Liver (tissue), 9 donors: ENCODE measurements around the gene SYS1. TPM values are rescaled to one million over a fixed set of nuclear protein-coding genes. Genes with fewer than 3 reads are reported as not detected.

Experiments
- DNase-seq: peaks from one replicate; pipeline ENCODE4 v3.0.0-alpha.2; 2017; ENCODE audit warnings: low spot score
- H3K27ac ChIP-seq, 2 donors: one replicate each; pipeline ENCODE4 v1.7.0; 2013; ENCODE audit warnings: inconsistent platforms in 2 of 2, low read length in 2 of 2, control low read depth in 1 of 2, low read depth in 1 of 2, mild to moderate bottlenecking in 1 of 2
- H3K27me3 ChIP-seq, 4 donors: one replicate each; pipeline versions ENCODE4 v1.6.1 to v1.7.0; 2013; ENCODE audit warnings: low read length in 3 of 4, inconsistent platforms in 1 of 4, mild to moderate bottlenecking in 1 of 4, moderate library complexity in 1 of 4; ENCODE audit not compliant: control insufficient read depth in 4 of 4, insufficient read depth in 4 of 4
- H3K36me3 ChIP-seq, 4 donors: one replicate each; pipeline versions ENCODE4 v1.6.1 to v1.7.0; 2013; ENCODE audit warnings: low read length in 3 of 4, mild to moderate bottlenecking in 3 of 4, low read depth in 1 of 4, moderate library complexity in 1 of 4; ENCODE audit not compliant: control insufficient read depth in 4 of 4, insufficient read depth in 3 of 4
- H3K4me1 ChIP-seq, 4 donors: one replicate each; pipeline versions ENCODE4 v1.6.1 to v1.7.0; 2013; ENCODE audit warnings: low read length in 3 of 4, mild to moderate bottlenecking in 3 of 4, moderate library complexity in 1 of 4; ENCODE audit not compliant: control insufficient read depth in 4 of 4, insufficient read depth in 4 of 4
- H3K4me3 ChIP-seq, 3 donors: one replicate each; pipeline versions ENCODE4 v1.6.1 to v1.7.0; 2013; ENCODE audit warnings: low read length in 3 of 3, control low read depth in 1 of 3, low read depth in 1 of 3, mild to moderate bottlenecking in 1 of 3
- H3K9ac ChIP-seq, 2 donors: one replicate each; pipeline ENCODE4 v1.7.0; 2013; ENCODE audit warnings: low read length in 2 of 2, mild to moderate bottlenecking in 2 of 2, moderate library complexity in 2 of 2, control low read depth in 1 of 2, low read depth in 1 of 2
- H3K9me3 ChIP-seq, 4 donors: one replicate each; pipeline versions ENCODE4 v1.6.1 to v1.7.0; 2013; ENCODE audit warnings: low read length in 3 of 4; ENCODE audit not compliant: control insufficient read depth in 4 of 4
- CTCF ChIP-seq: fragments of 150-350 bp; IDR thresholded peaks from 2 replicates; pipeline ENCODE4 v1.5.1; 2017; ENCODE audit warnings: improper control_type of control experiment, low read depth, low read length; ENCODE audit not compliant: missing input control
- EGR1 ChIP-seq, 2 donors: IDR thresholded peaks; 2 replicates each; pipeline ENCODE4 v1.6.1; 2016 to 2018; ENCODE audit warnings: antibody characterized with exemption in 2 of 2, low read depth in 2 of 2
- GABPA ChIP-seq, 2 donors: IDR thresholded peaks in 1 of 2; conservative IDR thresholded peaks in 1 of 2; 2 replicates each; pipeline ENCODE4 v1.6.1; 2016; ENCODE audit warnings: antibody characterized with exemption in 2 of 2, mild to moderate bottlenecking in 1 of 2, moderate library complexity in 1 of 2
- HNF4A ChIP-seq, 2 donors: conservative IDR thresholded peaks; 2 replicates each; pipeline ENCODE4 v1.6.1; 2016; ENCODE audit warnings: antibody characterized with exemption in 2 of 2, mild to moderate bottlenecking in 2 of 2
- HNF4G ChIP-seq: IDR thresholded peaks from 2 replicates; pipeline ENCODE4 v1.6.1; 2016; ENCODE audit warnings: antibody characterized with exemption
- MAX ChIP-seq: IDR thresholded peaks from 2 replicates; pipeline ENCODE4 v1.6.1; 2016; ENCODE audit warnings: antibody characterized with exemption
- NR2F2 ChIP-seq: IDR thresholded peaks from 2 replicates; pipeline ENCODE4 v1.6.1; 2016; ENCODE audit warnings: antibody characterized with exemption
- RAD21 ChIP-seq, 2 donors: IDR thresholded peaks; 2 replicates each; pipeline ENCODE4 v1.6.1; 2016; ENCODE audit warnings: antibody characterized with exemption in 2 of 2, mild to moderate bottlenecking in 2 of 2
- RXRA ChIP-seq, 2 donors: IDR thresholded peaks; 2 replicates each; pipeline ENCODE4 v1.6.1; 2017 to 2018; ENCODE audit warnings: antibody characterized with exemption in 2 of 2, mild to moderate bottlenecking in 1 of 2
- SP1 ChIP-seq: IDR thresholded peaks from 2 replicates; pipeline ENCODE4 v1.6.1; 2018; ENCODE audit warnings: antibody characterized with exemption, mild to moderate bottlenecking
- TAF1 ChIP-seq: conservative IDR thresholded peaks from 2 replicates; pipeline ENCODE4 v1.6.1; 2016; ENCODE audit warnings: antibody characterized with exemption, mild to moderate bottlenecking
- YY1 ChIP-seq: IDR thresholded peaks from 2 replicates; pipeline ENCODE4 v1.6.1; 2016; ENCODE audit warnings: antibody characterized with exemption, mild to moderate bottlenecking
- WGBS: extraction: QIAGEN DNeasy Blood & Tissue Kit; methylation state at CpG from one replicate; pipeline ENCODE4 v1.1.7; 2013; 5-methylcytosine and 5-hydroxymethylcytosine counted together
- polyA plus RNA-seq, 2 donors: library from polyadenylated mRNA; stranded (reverse) in 1 of 2; unstranded in 1 of 2; fragments of 200-250 nt in 1 of 2; fragments of >200 nt in 1 of 2; fragmentation: Nextera tagmentation in 1 of 2; extraction: Ambion mirVana in 1 of 2; gene quantifications; one replicate each; pipeline versions ENCODE4 v1.2.1 to v1.2.3, GENCODE V29; 2013 to 2015
- total RNA-seq, 2 donors: library from RNA; depleted of rRNA; stranded (reverse); fragments of >200 nt; gene quantifications; one replicate each; pipeline ENCODE4 v1.2.3, GENCODE V29; 2014
- TF ChIP-seq, protein P1 (sequence below): IDR thresholded peaks from 2 replicates; pipeline ENCODE4 v1.6.1; 2016; ENCODE audit warnings: antibody characterized with exemption, mild to moderate bottlenecking
- donor health status: healthy.
- donor health status: healthy.
- donor health status: healthy.
- donor health status: healthy.
- donor health status: healthy.

The SYS1 gene
- total and polyA plus RNA-seq, 4 donors = 15.0 to 37.8 (median 28.1) TPM

GRCh38 chr20:45392733-45393132 lies 29.8 kb downstream of the SYS1 start:
- Histone ChIP-seq H3K27me3 (no peaks in the 10 kb centered on the region), H3K27ac (no peak overlapping the region), H3K9ac (no peak overlapping the region), H3K36me3 (no peaks in the 10 kb centered on the region), H3K4me3 (no peak overlapping the region), H3K4me1 (no peaks in the 10 kb centered on the region), H3K9me3 (no peaks in the 10 kb centered on the region)
- DNase-seq = no peak
- 86% methylated on average over 3 of the region's 3 CpGs for WGBS
- TF ChIP-seq NR2F2 (no peak), RAD21 (IDR thresholded peaks at IDR 0.05) (no peak)

- Histone ChIP-seq H3K27ac (no peak overlapping the region), H3K27me3 (no peaks in the 10 kb centered on the region), H3K9ac (no peak overlapping the region), H3K4me1 (no peaks in the 10 kb centered on the region), H3K9me3 (no peaks in the 10 kb centered on the region), H3K4me3 (no peak overlapping the region), H3K36me3 (no peaks in the 10 kb centered on the region)
- WGBS = 89% methylated on average over 21 of the region's 21 CpGs
- no peak for DNase-seq
- no peak for TF ChIP-seq NR2F2
- no peak for TF ChIP-seq GABPA (IDR thresholded peaks at IDR 0.05 in 1 of 2, conservative IDR thresholded peaks at IDR 0.05 in 1 of 2)
- TF ChIP-seq SP1 = no peak
- TF ChIP-seq, protein P1, sequence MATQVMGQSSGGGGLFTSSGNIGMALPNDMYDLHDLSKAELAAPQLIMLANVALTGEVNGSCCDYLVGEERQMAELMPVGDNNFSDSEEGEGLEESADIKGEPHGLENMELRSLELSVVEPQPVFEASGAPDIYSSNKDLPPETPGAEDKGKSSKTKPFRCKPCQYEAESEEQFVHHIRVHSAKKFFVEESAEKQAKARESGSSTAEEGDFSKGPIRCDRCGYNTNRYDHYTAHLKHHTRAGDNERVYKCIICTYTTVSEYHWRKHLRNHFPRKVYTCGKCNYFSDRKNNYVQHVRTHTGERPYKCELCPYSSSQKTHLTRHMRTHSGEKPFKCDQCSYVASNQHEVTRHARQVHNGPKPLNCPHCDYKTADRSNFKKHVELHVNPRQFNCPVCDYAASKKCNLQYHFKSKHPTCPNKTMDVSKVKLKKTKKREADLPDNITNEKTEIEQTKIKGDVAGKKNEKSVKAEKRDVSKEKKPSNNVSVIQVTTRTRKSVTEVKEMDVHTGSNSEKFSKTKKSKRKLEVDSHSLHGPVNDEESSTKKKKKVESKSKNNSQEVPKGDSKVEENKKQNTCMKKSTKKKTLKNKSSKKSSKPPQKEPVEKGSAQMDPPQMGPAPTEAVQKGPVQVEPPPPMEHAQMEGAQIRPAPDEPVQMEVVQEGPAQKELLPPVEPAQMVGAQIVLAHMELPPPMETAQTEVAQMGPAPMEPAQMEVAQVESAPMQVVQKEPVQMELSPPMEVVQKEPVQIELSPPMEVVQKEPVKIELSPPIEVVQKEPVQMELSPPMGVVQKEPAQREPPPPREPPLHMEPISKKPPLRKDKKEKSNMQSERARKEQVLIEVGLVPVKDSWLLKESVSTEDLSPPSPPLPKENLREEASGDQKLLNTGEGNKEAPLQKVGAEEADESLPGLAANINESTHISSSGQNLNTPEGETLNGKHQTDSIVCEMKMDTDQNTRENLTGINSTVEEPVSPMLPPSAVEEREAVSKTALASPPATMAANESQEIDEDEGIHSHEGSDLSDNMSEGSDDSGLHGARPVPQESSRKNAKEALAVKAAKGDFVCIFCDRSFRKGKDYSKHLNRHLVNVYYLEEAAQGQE = no peak
- TF ChIP-seq EGR1 (IDR thresholded peaks at IDR 0.05; ENCODE audit: low read depth in 2 of 2) = no peak
- no peak for TF ChIP-seq TAF1
- no peak for TF ChIP-seq YY1
- TF ChIP-seq RXRA (IDR thresholded peaks at IDR 0.05) = no peak
These were observed 31.5 kb downstream of the SYS1 start for GRCh38 chr20:45394221-45395113.

GRCh38 chr20:45395114-45395415 lies 32.1 kb downstream of the SYS1 start:
- Histone ChIP-seq H3K9ac (no peak overlapping the region), H3K27ac (no peak overlapping the region), H3K36me3 (no peaks in the 10 kb centered on the region), H3K4me1 (no peaks in the 10 kb centered on the region), H3K9me3 (peaks cover 0 to 1% (median 0%) of the 10 kb centered on the region in 4 donors), H3K4me3 (no peak overlapping the region), H3K27me3 (no peaks in the 10 kb centered on the region)
- TF ChIP-seq HNF4G (no peak), NR2F2 (no peak), MAX (no peak), EGR1 (IDR thresholded peaks at IDR 0.05; ENCODE audit: low read depth in 2 of 2) (no peak), SP1 (no peak), RXRA (IDR thresholded peaks at IDR 0.05) (no peak), GABPA (IDR thresholded peaks at IDR 0.05 in 1 of 2, conservative IDR thresholded peaks at IDR 0.05 in 1 of 2) (no peak), CTCF (no peak), RAD21 (IDR thresholded peaks at IDR 0.05) (no peak), YY1 (no peak), HNF4A (conservative IDR thresholded peaks at IDR 0.05) (no peak)
- 91% methylated on average over 7 of the region's 7 CpGs for WGBS
- no peak for DNase-seq
